Stimulated activated CD4-positive, alpha-beta T cell treated with anti-CD3 and anti-CD28 coated beads, Interleukin-1b, Interleukin-23, amount 100 ng/mL, for 4 hours (primary cell): ENCODE data around the gene CAMTA1.
"Not testable (repeated sequence)": the region's sequence is repeated elsewhere in the genome, so short reads cannot be mapped to it uniquely, and the experiment has no call there.

Source experiments
- DNase-seq, 2 donors: peaks; one replicate each; pipeline ENCODE4 v3.0.0-alpha.2; 2020; ENCODE audit warnings: low read depth in 2 of 2

Gene CAMTA1

GRCh38 chr1:7108251-7108650 is 323.0 kb downstream of the CAMTA1 start:
- DNase-seq = no peak

GRCh38 chr1:7109901-7110300 is 324.6 kb downstream of the CAMTA1 start:
- no peak for DNase-seq

DNA sequence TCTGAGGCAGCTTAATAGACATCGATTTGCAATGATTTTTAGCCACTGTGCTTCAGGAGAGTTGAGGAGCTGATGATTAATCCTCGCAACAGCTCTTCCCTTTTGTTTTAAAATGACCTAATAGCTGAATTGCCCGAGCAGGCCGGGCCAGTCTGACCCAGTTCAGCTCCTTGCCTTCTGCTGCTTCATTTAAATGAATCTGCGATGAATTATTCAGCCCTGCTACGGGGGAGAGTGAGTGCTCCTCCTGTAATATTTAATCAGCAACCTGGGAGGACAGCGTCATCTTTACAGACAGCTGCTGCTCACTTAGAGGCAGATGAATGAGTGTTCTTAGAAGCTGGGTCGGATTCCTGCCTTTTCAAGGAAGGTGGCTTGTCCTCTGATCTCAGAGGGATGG is 325.1 kb downstream of the CAMTA1 start:
- DNase-seq = no peak

GRCh38 chr1:7111853-7112252 is 326.6 kb downstream of the CAMTA1 start:
- DNase-seq = no peak

DNA sequence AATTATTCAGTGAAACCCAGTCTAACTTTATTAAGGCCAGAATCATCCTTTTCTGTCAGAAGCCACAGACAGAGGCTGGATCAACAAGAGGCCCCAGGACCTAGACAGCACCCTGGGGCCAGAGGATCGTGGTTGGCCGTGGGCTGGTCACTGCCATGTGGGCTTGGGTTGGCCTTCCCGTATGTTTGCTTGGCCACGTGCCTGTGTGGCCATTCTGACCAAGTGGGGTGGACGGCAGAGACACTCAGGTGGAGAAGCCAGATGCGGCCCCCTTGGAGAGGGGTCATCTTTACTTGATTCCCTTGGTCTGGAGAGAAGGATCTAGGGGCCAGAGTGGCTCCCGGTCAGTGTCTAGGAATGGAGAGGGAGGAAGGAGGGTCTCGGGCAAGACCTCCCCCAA is 327.9 kb downstream of the CAMTA1 start:
- no peak for DNase-seq

- no peak for DNase-seq
These were observed 328.6 kb downstream of the CAMTA1 start for GRCh38 chr1:7113822-7114221.

DNA sequence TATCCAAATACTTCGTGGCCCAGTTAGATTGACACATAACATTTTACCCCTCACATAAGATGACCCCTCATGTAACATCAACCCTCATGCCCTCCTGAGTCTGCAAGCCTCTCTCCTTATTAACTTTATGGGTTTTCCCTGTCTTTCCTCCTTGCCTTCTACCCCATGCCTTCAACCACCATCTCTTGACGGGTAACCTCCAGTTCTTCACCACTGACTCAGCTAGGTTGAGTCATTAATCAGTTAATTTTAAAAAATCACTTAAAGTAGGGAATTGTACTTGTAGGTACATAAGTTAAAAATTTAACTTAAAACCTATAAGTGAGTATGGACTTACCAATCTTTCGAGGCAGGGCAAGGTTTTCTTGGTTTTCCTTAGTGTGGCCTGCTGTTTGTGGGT is 330.7 kb downstream of the CAMTA1 start:
- no peak for DNase-seq

GRCh38 chr1:7117399-7118281 is 332.4 kb downstream of the CAMTA1 start:
- DNase-seq = no peak

- DNase-seq = no peak
These were observed 333.9 kb downstream of the CAMTA1 start for GRCh38 chr1:7119156-7119555.

DNA sequence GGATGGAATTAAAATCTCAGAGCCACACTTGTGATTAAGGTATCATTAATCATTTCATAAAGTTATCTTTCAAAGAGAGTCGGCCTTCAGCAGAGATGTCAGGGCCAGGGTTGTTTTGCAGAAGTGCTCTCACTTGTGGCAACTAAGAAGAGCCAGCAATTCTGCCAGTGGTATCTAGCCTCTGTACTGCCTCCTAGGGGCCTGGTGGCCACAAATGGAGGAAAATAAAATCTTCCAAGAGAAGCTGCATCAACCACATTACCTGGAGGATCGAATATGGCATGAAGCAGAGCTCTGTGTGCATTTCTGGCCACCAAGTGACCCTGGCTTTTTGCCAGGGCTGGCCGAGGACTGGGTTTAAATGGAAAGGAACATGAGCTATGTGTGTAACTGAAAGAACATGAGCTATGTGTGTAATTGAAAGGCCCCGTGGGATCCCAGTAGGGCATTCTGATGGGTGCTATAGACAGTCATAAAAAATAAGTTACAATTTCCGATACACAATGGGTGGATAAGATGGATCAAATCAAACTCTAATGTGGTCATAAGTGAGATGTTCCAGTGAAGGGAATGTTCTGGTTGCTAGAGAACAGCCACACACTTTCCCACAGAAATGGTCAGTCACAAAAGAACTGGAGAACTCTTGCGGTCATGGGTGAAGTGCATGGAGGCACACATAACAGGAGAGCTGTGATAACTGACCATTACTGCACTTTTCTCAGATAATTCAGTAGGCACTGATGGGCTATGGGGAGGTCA is 335.8 kb downstream of the CAMTA1 start:
- DNase-seq = no peak

GRCh38 chr1:7121622-7121988 is 336.4 kb downstream of the CAMTA1 start:
- no peak for DNase-seq

GRCh38 chr1:7127322-7128075 is 342.2 kb downstream of the CAMTA1 start:
- no peak for DNase-seq

DNA sequence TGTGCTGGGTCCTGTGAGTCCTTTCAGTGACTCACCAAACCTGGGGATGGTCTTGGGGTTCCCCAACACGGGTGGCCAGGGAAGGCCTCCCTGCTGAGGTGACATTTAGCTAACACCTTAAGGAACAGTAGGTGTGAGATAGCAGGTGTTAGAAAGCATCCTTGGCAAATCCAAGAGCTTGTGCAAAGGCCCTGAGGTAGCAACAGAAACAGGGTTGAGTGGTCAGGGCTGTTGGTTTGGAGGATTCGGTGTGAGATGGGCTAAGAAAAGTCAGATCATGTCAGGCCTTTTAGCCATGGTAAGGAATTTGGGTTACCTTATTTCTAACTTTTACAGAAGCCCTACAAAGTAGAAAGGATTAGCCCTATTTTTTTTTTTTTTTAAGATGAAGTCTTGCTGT is 343.0 kb downstream of the CAMTA1 start:
- DNase-seq = no peak

DNA sequence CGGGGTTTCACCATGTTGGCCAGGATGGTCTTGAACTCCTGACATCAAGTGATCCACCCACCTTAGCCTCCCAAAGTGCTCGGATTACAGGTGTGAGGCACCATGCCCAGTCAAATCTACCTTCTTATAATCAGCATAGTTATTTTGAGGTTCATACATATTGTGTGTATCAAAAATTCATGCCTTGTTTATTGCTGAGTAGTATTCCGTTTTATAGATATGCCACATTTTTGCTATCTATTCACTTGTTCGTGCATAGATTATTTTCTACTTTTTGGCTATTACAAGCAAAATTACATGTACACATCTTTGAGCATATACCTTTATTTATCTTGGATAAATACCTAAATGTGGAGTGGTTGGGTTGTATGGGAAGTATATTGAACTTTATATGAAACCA is 344.9 kb downstream of the CAMTA1 start:
- no peak for DNase-seq

- DNase-seq = no peak
These were observed 350.2 kb downstream of the CAMTA1 start for GRCh38 chr1:7135493-7135892.

DNA sequence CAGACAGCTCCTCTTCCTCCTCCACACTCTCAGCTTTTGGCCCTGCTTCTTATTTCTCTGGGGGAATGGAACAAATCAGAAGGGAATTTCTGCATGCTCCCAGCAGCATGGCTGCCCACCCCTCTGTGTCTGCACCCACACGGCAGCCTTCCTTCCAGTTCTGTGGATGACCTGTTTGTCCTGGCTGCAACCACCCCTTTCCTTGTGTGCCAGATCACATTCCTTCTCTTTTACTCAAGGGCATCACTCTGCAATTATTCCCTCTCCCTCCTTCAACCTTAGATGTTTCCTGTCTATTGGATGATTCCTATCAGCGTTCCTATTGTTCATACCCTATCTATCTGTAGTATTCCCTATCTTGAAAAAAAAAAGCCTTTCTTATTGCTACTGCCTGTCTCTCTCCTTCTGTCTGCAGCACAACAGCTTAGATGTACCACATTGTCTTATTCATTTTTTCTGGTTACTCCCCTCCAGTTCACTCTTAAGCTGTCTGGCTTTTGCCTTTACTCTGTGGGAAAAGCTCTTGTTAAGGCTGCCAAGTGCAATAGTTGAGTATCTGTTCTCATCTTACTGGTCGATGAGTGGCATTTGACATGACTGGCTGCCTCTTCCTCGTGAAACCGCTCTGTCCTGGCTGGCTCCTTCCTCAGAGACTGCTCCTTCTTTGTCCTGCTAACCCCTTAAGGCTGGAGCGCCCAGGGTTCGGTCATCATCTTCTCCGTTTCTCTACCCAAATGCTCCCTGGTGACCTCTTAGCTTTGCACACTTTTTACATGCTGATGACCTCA is 351.1 kb downstream of the CAMTA1 start:
- no peak for DNase-seq

DNA sequence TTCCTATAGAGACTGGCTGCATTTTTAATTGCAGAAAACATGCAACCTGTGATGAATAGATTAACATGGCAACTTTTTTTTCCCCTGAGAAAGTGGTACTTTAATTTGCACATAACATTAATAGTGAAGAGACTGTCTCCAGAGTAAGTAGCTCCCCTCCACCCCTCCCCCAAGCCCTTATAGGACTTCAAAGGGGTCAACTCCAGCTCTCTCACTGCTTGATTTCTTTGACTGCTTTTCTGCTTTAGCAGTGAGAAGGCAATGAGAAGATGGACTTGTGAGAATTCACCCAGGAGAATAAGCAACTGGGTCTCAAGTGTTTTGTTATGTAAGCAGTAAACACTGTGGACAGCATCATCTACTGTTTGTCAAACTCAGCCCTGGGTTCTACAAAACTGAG is 355.0 kb downstream of the CAMTA1 start:
- DNase-seq = no peak

DNA sequence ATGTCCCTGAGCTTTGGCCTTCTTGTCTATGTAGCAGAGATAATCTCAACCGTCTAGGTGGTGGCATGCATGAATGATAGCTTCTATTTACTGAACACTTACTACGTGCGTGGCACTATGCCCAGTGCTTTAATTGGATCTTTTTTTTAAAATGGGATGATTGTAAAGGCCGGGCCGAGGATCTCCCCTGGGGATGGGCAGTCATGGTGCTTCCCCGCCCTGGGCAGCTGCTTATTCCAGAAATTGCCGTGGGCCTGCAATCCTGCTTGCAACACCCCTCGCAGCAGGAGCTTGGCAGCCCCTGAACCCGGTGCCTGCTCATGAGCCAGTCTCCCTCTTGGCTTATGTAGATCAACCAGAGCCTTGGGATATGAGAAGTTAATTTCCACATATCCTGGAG is 360.7 kb downstream of the CAMTA1 start:
- no peak for DNase-seq

GRCh38 chr1:7146710-7147109 is 361.5 kb downstream of the CAMTA1 start:
- no peak for DNase-seq

DNA sequence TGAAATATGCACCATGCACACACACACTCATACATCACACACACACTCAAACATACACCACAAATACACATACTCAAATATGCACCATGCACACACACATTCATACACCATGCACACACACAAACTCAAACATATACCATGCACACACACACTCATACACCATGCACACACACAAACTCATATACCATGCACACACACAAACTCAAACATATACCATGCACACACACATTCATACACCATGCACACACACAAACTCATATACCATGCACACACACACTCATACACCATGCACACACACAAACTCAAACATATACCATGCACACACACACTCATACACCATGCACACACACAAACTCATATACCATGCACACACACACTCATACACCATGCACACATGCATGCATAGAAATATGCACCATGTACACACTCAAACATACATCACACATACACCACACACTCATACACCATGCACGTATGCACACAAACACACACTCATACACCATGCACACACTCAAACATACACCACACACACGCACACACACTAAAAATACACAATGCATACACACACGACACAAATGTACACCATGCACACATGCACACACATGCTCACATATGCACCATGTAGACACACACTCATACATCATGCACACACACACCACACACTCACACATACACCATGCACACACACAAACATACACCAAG is 362.5 kb downstream of the CAMTA1 start:
- not testable (repeated sequence) for DNase-seq
